HFF-Myc (cell line): Measurements from ENCODE around the gene KLK6.

Source experiments
- DNase-seq: peaks from one replicate; pipeline ENCODE4 v3.0.0-alpha.2; 2011; ENCODE audit warnings: low read depth; ENCODE audit errors: extremely low read depth
- H3K4me3 ChIP-seq: replicated peaks from 2 replicates; pipeline ENCODE4 v1.5.1; 2011; ENCODE audit warnings: low read depth, mild to moderate bottlenecking, control low read depth, low read length
- TF ChIP-seq, protein P1 (sequence below): IDR thresholded peaks from 2 replicates; pipeline ENCODE4 v1.5.1; 2012; ENCODE audit warnings: mild to moderate bottlenecking, low read depth, low read length, control low read depth; ENCODE audit errors: missing control alignments

Gene KLK6

DNA sequence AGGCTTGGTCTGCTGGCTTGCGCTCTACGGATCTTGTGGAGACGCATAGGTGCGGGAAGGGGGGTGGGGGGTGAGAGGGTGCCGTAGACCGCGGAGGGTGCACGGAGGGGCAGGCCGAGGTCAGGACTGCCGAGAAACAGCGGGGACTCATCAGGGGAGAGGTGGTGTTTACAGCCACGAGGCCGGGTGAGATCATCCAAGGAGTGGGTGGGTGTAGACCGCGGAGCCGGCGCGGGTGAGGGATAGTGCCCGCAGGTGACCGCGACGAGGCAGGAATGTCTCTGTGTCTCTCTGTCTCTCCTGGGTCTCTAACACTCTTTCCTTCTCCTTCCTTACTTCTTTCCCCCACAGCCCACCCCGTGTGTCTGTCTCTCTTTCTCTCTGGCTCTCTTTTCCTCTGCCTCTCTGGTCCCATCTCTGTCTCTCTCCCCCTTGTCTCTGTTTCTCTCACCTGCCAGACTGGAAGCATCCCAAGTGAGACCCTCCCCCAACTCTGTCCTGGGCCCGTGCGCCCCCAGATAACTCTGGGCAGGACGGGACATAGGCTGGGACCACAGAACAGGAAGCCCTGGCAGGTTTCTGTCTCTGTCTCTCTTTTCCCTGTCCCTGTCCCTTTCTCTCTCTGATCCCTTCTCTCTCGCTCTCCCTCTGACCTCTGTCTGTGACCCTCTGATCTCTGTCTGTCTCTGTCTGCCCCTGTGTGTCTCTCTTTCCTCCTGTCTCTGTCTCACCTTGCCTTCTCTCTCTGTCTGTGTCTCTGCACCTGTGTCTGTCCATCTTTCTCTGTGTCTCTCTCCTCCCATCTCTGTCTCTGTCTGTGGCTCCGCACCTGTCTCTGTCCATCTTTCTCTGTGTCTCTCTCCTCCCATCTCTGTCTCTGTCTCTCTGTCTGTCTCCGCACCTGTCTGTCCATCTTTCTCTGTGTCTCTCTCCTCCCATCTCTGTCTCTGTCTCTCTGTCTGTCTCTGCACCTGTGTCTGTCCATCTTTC, 56.4 kb downstream of the KLK6 start:
- TF ChIP-seq, protein P1, sequence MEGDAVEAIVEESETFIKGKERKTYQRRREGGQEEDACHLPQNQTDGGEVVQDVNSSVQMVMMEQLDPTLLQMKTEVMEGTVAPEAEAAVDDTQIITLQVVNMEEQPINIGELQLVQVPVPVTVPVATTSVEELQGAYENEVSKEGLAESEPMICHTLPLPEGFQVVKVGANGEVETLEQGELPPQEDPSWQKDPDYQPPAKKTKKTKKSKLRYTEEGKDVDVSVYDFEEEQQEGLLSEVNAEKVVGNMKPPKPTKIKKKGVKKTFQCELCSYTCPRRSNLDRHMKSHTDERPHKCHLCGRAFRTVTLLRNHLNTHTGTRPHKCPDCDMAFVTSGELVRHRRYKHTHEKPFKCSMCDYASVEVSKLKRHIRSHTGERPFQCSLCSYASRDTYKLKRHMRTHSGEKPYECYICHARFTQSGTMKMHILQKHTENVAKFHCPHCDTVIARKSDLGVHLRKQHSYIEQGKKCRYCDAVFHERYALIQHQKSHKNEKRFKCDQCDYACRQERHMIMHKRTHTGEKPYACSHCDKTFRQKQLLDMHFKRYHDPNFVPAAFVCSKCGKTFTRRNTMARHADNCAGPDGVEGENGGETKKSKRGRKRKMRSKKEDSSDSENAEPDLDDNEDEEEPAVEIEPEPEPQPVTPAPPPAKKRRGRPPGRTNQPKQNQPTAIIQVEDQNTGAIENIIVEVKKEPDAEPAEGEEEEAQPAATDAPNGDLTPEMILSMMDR: no peak
- no peak for DNase-seq
- no peak overlapping the region for H3K4me3 ChIP-seq

- no peak for DNase-seq
- TF ChIP-seq, protein P1: no peak
- H3K4me3 ChIP-seq: no peak overlapping the region
Measured at GRCh38 chr19:50912102-50912599, 57.2 kb downstream of the KLK6 start.

- no peak for DNase-seq
- no peak within 1 kb of the TSS for H3K4me3 ChIP-seq
- TF ChIP-seq, protein P1: no peak
Measured at GRCh38 chr19:50911206-50912101, 57.9 kb downstream of the KLK6 start, which contains the start of gene KLK4. TSS of gene KLK4 (minus strand) at chr19:50911395. CDS start at chr19:50910738, 657 bp downstream.

DNA sequence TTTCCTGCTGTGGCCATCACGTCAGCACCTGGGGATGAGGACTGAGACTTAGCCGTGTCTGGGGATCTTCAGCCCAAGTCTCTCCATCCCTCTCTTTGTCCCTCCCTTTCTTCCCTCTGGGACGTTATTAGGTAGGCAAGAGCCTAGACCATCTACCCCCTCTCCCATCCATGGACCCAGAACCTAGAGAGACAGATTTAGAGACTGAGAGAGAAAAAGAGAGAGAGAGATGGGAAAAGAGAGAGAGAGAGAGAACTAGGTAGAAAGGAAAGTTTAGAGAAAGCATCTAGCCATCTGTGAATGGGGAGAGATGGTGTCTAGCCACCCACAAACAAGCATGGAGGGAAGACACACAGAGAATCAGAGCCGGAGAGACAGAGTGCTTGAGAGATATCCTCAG, 58.7 kb downstream of the KLK6 start:
- TF ChIP-seq, protein P1: no peak
- no peak for DNase-seq
- no peak overlapping the region for H3K4me3 ChIP-seq

- no peak for DNase-seq
- TF ChIP-seq, protein P1: no peak
- no peak overlapping the region for H3K4me3 ChIP-seq
Measured at GRCh38 chr19:50909240-50910070, 59.9 kb downstream of the KLK6 start.
